GM18517 (cell line): Measurements from ENCODE around the gene PRAF2.

Experiments
- ATAC-seq: cut with Tn5 transposase; IDR thresholded peaks from one replicate; pipeline ENCODE4 v1.9.1; 2021; ENCODE audit warnings: mild to moderate bottlenecking, moderate library complexity; ENCODE audit not compliant: unreplicated experiment

The PRAF2 gene

DNA sequence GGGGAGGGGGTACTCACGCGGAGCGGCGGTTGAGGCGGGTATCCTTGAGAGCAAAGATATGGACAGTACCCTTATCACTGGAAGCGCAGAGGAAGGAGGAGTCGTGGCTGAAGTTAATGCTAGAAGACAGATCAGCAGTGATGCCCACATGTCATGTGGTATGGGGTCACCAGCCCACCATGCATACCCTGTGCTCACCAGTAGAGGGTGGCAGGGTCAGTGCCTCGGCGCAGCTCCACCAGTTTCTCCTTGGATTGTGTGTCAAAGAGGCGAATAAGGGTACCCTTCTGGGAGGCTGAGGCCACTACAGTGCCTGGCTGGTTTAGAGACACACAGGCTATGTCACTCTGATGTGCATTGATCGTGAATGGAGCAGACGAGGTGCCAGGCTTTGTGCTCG is 1.5 kb upstream of the PRAF2 start:
- no peak for ATAC-seq

DNA sequence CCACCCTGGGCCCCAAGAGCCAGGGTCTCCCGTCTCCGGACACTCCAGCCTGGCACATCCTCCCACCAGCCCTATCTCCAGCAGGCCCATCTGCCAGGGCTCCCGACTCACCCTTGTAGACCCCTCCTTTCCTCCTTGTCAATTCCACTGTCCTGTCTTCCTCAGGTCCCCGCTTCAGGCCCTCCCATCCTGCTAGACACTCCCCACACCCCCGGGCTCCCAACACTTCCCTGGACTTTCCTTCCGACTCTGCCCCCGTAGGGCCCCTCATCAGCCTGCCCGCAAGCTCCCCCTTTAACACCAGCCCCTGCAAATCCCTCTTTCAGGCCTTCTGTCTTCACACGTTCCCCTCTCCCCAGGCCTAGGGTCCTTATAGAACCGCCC is 1.1 kb downstream of the PRAF2 start:
- no peak for ATAC-seq

DNA sequence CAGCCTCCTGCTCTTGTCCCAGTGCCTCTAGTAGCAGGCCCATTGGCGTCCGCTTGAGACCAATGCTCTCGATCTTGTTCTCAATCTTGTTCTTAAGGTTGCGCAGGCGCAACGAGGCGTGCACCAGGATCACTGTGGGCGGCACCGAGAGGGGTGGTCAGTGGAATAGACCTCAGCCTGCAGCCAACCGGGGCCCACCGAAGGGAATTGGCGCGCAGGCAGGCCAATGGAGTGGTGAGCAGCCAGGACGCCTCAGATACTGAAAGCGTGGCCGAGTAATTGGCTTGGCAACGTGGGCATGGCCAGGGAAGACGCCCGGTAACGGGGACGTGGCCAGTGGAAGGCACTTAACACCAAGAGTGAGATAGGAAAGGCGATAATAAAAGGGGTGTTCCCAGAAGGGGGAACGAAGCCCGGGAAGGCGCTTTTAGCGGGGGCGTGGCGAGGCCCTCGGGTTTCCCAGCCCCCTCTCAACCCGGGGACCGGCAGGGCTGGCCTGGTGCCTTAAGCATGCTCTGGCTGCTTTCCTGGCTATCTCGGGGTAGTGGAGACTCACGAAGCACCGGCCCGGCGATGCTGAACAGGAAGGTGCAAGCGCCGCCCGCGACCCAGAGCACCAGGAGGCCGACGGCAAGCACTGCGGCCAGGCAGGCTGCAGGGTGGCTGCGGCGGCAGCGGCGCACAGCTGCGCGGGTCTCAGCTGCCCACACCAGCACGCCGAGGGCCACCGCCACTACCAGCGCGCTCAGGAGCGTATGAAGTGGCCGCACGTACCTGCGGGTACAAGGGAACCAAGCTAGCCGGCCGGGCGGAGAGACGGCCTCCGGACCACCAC is 1.7 kb downstream of the PRAF2 start:
- no peak for ATAC-seq

GRCh38 chrX:49070988-49071387 is 2.8 kb downstream of the PRAF2 start:
- no peak for ATAC-seq

- ATAC-seq: no peak
These were observed 4.8 kb downstream of the PRAF2 start for GRCh38 chrX:49069038-49069437.

GRCh38 chrX:49067285-49068120 is 6.3 kb downstream of the PRAF2 start:
- ATAC-seq: no peak

DNA sequence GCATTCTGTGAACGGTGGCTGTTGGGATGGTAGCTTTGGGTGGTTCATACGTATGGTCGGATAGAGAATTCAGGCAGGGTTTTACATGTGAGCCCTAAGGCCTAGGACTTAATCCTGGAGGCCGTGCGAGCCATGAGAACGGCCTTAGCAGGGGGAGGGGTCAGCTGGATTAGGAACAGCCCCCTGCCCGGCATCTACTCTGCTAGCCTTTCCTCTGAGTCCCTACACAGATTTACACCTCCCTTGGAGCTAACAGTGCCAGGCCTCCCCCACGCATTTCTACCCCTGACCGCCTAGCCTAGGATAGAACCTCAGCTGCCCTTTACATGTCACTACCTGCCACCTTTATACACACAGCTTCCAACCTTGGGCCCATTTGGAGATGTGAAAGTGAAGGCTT is 7.1 kb downstream of the PRAF2 start:
- no peak for ATAC-seq

DNA sequence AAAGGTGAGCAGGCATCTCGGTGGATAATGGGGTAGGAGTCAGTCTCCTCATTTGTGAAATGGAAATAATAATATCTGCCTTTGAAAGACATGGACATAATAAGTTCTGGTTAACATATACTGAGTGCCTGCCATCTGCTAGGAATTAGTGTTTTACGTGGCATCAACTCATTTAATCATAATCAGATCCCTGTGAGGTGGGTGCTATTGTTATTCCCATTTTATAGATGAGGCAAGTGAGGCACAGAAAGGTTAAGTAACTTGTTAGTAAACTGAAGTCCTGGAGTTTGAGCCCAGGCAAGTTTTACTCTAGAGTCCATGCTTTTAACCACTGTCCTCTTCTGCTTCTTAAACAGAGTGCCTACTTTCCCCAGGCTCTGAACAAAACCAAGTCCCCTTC is 7.5 kb downstream of the PRAF2 start:
- ATAC-seq: no peak

- ATAC-seq: no peak
These were observed 9.1 kb downstream of the PRAF2 start for GRCh38 chrX:49064735-49065134.

GRCh38 chrX:49064303-49064702 is 9.5 kb downstream of the PRAF2 start:
- ATAC-seq: no peak

- no peak for ATAC-seq
These were observed 10.1 kb downstream of the PRAF2 start for GRCh38 chrX:49063715-49064114.

DNA sequence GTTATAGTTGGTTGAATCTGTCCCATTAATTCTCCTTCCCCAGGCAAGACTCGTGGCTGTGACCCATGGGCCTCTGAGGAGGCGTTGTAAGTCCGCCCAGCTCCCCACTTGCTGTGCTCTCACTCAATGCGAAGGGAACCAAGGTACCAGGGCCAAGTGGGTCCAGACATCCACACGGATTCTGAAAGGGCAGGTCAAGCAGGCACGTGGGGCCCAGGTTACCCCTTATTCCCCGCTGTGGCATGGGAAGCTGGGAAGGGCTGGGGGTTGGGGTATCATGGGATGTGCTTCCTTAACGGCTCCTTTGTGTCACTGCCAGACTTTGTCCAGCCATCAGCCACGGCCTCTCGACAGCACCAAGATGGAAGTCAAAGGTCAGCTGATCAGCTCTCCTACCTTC is 11.9 kb downstream of the PRAF2 start:
- no peak for ATAC-seq

GRCh38 chrX:49061490-49061889 is 12.3 kb downstream of the PRAF2 start:
- ATAC-seq: no peak

- no peak for ATAC-seq
These were observed 12.9 kb downstream of the PRAF2 start for GRCh38 chrX:49060914-49061313.

GRCh38 chrX:49059681-49060085 is 14.1 kb downstream of the PRAF2 start:
- ATAC-seq: no peak

- no peak for ATAC-seq
These were observed 14.6 kb downstream of the PRAF2 start for GRCh38 chrX:49059201-49059600.

DNA sequence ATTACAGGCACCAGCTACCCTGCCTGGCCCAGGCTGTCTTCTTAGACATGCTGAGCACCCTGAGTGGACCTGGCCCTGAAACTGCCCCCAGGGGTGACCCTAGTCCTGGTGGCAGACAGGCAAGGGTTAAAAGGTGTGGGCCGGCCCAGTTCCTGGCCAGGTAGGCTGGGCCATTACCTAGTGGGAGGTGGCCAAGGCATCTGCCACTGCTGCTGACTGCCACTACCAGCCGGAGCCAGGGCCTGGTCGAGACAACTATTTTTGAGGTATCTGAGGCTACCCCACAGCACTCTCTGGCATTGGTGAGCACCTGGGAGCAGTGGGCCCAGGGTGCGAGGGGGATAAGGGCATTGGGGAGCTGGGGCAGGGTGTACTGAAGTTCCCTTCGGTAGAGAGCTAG is 15.0 kb downstream of the PRAF2 start, which contains the start of gene CCDC120:
TSS of gene CCDC120 (plus strand) at position 206 of the 400 bp plus-strand sequence. CDS start 3,043 bp downstream, outside the sequence.
- ATAC-seq: no peak

- ATAC-seq: no peak
These were observed 19.6 kb downstream of the PRAF2 start for GRCh38 chrX:49054073-49054762.

DNA sequence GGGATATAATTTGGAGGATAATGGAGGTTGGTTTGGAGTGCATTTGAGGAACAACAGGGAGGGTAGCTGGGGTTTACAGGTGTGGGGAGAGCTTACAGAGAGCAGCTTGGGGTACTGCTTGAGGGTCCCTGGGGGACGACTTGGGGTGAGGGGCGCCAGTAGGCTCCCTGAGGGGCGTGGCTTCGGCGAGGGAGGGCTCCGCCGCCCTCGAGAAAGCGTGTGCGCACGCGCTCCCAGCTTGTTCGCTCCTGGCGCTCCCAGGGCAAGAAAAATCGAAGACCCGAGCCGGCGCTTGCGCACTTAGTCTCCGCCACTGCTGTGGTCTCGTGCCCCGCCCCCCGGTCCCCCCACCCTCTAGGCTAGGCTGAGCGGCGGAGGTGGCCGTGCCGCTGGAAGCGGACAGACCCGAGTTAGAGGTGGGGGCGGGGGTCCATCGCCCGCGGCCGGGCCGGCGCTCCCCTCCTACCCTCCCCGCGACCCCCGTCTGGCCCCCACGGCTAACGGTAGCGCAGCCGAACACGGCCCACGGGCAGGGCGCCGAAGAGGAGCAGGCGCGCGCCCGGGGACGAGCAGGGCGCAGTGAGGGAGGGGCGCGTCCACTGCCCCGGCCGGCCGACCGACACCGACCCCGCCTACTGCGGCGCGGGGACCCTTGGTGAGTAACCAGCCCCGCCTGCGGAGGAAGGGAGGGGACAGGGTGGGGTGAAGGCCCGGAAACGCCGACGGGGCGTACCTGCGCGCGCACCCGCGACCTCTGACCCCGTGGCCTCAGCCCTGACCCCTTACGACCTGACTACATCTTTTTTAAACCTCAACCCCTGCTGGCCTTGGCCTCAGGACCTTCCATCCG is 20.4 kb downstream of the PRAF2 start:
- ATAC-seq: no peak

- ATAC-seq: no peak
These were observed 29.9 kb downstream of the PRAF2 start for GRCh38 chrX:49043987-49044281.
